Glutamatergic neuron (in vitro differentiated cells): ENCODE results near the gene RASA3. TPM values are rescaled to one million over a fixed set of nuclear protein-coding genes. Genes with fewer than 3 reads are reported as not detected.
A peak's percentile ranks its signal among the peaks of the same experiment; 100 is the strongest.

ENCODE experiments used
- DNase-seq: peaks from one replicate; pipeline ENCODE4 v3.0.0; 2022
- H3K27ac Mint-ChIP-seq: one replicate; pipeline ENCODE4 v1.8.0; 2020; ENCODE audit warnings: mild to moderate bottlenecking, mixed read lengths, inconsistent platforms; ENCODE audit not compliant: unreplicated experiment
- H3K27me3 Mint-ChIP-seq: one replicate; pipeline ENCODE4 v1.8.0; 2020; ENCODE audit warnings: mild to moderate bottlenecking, moderate library complexity, mixed read lengths, inconsistent platforms; ENCODE audit not compliant: unreplicated experiment
- H3K36me3 Mint-ChIP-seq: one replicate; pipeline ENCODE4 v1.8.0; 2020; ENCODE audit warnings: mild to moderate bottlenecking, mixed read lengths, inconsistent platforms; ENCODE audit not compliant: unreplicated experiment
- H3K4me1 Mint-ChIP-seq: one replicate; pipeline ENCODE4 v1.8.0; 2020; ENCODE audit warnings: mild to moderate bottlenecking, low read depth, mixed read lengths, inconsistent platforms; ENCODE audit not compliant: unreplicated experiment
- H3K4me3 Mint-ChIP-seq: one replicate; pipeline ENCODE4 v1.8.0; 2020; ENCODE audit warnings: mild to moderate bottlenecking, mixed read lengths, inconsistent platforms; ENCODE audit not compliant: unreplicated experiment
- H3K9me3 Mint-ChIP-seq: one replicate; pipeline ENCODE4 v1.8.0; 2020; ENCODE audit warnings: mild to moderate bottlenecking, moderate library complexity, mixed read lengths, inconsistent platforms; ENCODE audit not compliant: unreplicated experiment
- total RNA-seq: library from RNA; stranded (reverse); fragmentation: NEBNext Ultra II Directional; extraction: Animal tissue kit (Norgen Biotek cat#: 25700); gene quantifications from one replicate; pipeline ENCODE4 v1.2.1, GENCODE V29; 2021; ENCODE audit not compliant: unreplicated experiment
- TF ChIP-seq, protein P1 (sequence below): fragments of 200-600 bp; sonication (generic); IDR thresholded peaks from one replicate; pipeline ENCODE4 v1.5.0; 2021; ENCODE audit not compliant: partially characterized antibody, unreplicated experiment

Gene RASA3
- total RNA-seq, 1 donor from 2014 or later = 15.2 TPM

DNA sequence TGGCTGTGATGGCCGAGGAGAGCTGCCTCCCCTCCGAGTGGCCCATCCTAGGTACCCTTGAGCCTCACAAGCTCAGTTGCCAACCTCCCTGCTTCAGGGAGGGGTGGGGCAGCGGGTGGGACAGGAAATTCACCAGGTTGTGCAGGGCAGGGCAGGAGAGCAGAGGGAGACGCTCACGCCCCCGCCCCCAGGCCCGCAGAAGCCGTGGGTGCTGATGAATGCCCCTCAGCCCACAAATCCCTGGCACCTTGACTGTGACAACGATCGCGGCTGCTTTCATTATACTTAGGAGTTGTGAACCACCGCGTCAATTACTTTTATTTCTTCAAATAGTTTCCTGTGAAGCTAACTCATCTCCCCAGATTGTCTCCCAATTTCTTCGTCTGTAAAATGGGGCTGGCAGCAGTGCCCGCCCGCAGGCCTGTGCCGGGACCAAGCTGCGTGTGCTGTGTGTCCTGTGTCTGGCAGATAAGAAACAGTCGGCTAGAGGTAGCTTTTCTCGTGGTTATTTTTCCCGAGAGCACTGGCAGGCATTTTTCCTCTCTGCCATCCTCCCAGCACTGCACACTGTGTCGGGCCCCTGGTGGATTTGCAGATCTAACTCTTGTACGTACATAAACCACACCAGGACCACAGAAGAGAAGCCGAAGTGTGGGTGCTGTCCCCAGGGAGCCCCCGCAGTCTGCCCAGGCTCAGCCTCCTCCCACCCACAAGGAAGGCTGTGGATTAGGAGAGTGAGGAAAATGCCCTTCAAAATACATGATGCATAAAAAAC, 7.9 kb upstream of the RASA3 start:
- Mint-ChIP-seq H3K4me1 (peaks cover 9% of the 10 kb centered on the region), H3K9me3 (peaks cover 8% of the 10 kb centered on the region), H3K27ac (no peak overlapping the region), H3K4me3 (no peak overlapping the region), H3K36me3 (peaks cover 3% of the 10 kb centered on the region), H3K27me3 (peaks cover 10% of the 10 kb centered on the region)
- TF ChIP-seq, protein P1, sequence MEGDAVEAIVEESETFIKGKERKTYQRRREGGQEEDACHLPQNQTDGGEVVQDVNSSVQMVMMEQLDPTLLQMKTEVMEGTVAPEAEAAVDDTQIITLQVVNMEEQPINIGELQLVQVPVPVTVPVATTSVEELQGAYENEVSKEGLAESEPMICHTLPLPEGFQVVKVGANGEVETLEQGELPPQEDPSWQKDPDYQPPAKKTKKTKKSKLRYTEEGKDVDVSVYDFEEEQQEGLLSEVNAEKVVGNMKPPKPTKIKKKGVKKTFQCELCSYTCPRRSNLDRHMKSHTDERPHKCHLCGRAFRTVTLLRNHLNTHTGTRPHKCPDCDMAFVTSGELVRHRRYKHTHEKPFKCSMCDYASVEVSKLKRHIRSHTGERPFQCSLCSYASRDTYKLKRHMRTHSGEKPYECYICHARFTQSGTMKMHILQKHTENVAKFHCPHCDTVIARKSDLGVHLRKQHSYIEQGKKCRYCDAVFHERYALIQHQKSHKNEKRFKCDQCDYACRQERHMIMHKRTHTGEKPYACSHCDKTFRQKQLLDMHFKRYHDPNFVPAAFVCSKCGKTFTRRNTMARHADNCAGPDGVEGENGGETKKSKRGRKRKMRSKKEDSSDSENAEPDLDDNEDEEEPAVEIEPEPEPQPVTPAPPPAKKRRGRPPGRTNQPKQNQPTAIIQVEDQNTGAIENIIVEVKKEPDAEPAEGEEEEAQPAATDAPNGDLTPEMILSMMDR = no peak
- no peak for DNase-seq

DNA sequence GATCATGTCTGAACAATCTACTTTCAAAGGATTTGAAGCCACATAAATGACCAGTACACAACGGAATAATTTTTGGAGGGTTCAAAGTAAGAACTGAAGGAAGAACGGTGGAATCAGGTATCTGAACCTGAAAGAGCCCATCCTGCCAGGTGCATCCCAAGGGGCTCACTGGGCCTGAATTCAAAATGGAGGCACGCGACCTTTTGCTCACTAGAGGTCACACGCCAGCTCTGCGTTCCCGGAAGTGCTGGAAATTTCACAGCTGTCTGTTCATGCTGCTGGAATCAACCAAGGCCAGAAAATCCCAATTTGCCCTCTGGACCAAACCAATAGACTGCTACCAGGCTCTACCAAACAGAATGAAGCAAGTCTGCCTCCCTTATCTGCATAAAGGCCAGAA, 4.2 kb upstream of the RASA3 start:
- peaks cover 18% of the 10 kb centered on the region for H3K9me3 Mint-ChIP-seq
- peaks cover 3% of the 10 kb centered on the region for H3K36me3 Mint-ChIP-seq
- H3K27me3 Mint-ChIP-seq = peaks cover 12% of the 10 kb centered on the region
- no peak overlapping the region for H3K4me3 Mint-ChIP-seq
- TF ChIP-seq, protein P1 = no peak
- no peak overlapping the region for H3K27ac Mint-ChIP-seq
- DNase-seq = no peak
- H3K4me1 Mint-ChIP-seq = peaks cover 12% of the 10 kb centered on the region

DNA sequence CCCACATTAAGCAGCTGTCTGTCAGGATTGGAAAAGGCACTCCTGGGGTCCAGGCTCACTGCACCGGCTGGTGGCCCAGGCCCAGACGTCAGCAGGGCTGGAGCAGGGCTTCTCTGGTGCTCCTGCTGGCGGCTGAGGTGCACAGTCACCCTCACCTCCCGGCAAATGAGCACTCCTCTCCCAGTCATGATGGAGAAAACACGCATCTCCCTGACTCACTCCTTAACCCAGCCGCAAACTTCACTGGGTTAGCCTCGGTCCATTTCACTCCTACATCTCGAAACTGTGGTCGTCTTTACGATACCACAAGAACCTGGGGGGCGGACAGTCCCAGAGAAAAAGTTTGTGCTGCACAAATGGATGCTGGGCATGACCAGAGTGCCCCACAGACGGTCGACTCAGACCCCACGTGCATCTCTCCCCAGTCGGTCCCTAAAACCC, 3.3 kb upstream of the RASA3 start:
- no peak overlapping the region for H3K4me3 Mint-ChIP-seq
- H3K9me3 Mint-ChIP-seq = peaks cover 25% of the 10 kb centered on the region
- H3K4me1 Mint-ChIP-seq = peaks cover 20% of the 10 kb centered on the region
- H3K27ac Mint-ChIP-seq = no peak overlapping the region
- H3K27me3 Mint-ChIP-seq = peaks cover 19% of the 10 kb centered on the region
- TF ChIP-seq, protein P1 = no peak
- DNase-seq = no peak
- H3K36me3 Mint-ChIP-seq = peaks cover 3% of the 10 kb centered on the region

DNA sequence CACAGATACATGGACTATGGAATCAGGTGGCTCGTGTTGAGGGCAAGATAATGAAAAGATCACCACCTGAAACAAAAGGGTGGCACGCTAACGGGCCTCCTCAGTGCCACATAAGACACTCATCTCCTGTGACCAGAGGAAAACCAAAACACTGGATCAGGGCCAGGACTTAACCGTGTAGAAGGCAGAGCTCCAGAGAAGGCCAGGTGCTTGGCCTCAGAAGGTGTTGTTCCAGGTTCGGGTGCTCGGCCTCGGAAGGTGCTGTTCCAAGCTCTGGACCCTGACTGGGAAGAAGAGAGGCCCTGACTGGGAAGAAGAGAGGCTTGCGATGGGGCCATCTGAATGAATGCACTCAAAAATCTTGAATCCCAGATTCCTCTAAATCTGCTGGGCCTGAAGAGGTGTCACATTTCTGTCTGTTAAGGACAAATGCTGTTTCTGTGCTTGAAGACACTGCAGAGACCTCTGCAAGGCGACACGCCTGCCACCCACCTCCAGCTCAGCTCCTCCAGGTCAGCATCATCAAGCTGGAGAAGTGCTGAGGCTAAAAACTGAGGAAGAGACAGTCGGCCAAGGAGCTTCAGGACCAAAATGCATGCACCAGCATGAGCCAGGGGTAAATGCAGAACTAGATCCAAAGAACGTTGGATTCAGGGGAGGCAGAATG, 2.7 kb upstream of the RASA3 start:
- Mint-ChIP-seq H3K4me3 (no peak overlapping the region), H3K36me3 (peaks cover 3% of the 10 kb centered on the region), H3K27ac (peak overlapping the region; percentile 45), H3K4me1 (peaks cover 21% of the 10 kb centered on the region), H3K9me3 (peaks cover 25% of the 10 kb centered on the region), H3K27me3 (peaks cover 19% of the 10 kb centered on the region)
- TF ChIP-seq, protein P1 = no peak
- no peak for DNase-seq
